Suppressor macrophage treated with lipopolysaccharide for 1 hour (primary cell): ENCODE measurements around the gene MPIG6B.
"Not testable (repeated sequence)": the region's sequence is repeated elsewhere in the genome, so short reads cannot be mapped to it uniquely, and the experiment has no call there.

Source experiments
- DNase-seq, 3 donors: peaks; one replicate each; pipeline ENCODE4 v3.0.0-alpha.2; 2020 to 2022

The MPIG6B gene

GRCh38 chr6:31701666-31702404, 21.3 kb upstream of the MPIG6B start:
- DNase-seq: peak; percentile 25 to 46 (median 42)

GRCh38 chr6:31702405-31702818, 20.8 kb upstream of the MPIG6B start:
- DNase-seq: no peak

- peak; percentile 99 for DNase-seq
These were observed 20.1 kb upstream of the MPIG6B start, which contains the start of gene ABHD16A for GRCh38 chr6:31702819-31703716. Gene ABHD16A (minus strand): TSS chr6:31703324. CDS start chr6:31703281, 43 bp downstream.

GRCh38 chr6:31705931-31706330, 17.2 kb upstream of the MPIG6B start:
- DNase-seq: no peak

- no peak for DNase-seq
These were observed 16.6 kb upstream of the MPIG6B start, which contains the start of gene LY6G6F for GRCh38 chr6:31706599-31706998. Gene LY6G6F (plus strand): TSS chr6:31706866. CDS start chr6:31706907, 41 bp downstream.

GRCh38 chr6:31707701-31708100, 15.5 kb upstream of the MPIG6B start:
- no peak for DNase-seq

- DNase-seq: no peak
These were observed 14.9 kb upstream of the MPIG6B start for GRCh38 chr6:31708224-31708623.

GRCh38 chr6:31709157-31709556, 14.0 kb upstream of the MPIG6B start:
- not testable (repeated sequence) for DNase-seq

- DNase-seq: no peak
These were observed 12.5 kb upstream of the MPIG6B start for GRCh38 chr6:31710523-31711219.

- DNase-seq: peak; percentile 34 to 46 (median 36)
These were observed 11.9 kb upstream of the MPIG6B start for GRCh38 chr6:31711233-31711632.

GRCh38 chr6:31712296-31712695, 10.9 kb upstream of the MPIG6B start:
- DNase-seq: peak; percentile 41 to 53 (median 45)

- DNase-seq: no peak
These were observed 9.7 kb upstream of the MPIG6B start for GRCh38 chr6:31713465-31713864.

- DNase-seq: peak in 1 of 3 donors; percentile 19
These were observed 9.0 kb upstream of the MPIG6B start for GRCh38 chr6:31713991-31714684.

GRCh38 chr6:31715022-31715958, 7.9 kb upstream of the MPIG6B start, which contains the start of gene LY6G6D:
Gene LY6G6D (plus strand): TSS chr6:31715348. CDS start chr6:31715356, 8 bp downstream.
- DNase-seq: no peak

- DNase-seq: no peak
These were observed 5.5 kb upstream of the MPIG6B start for GRCh38 chr6:31717499-31718222.

GRCh38 chr6:31718265-31718664, 4.9 kb upstream of the MPIG6B start:
- no peak for DNase-seq

GRCh38 chr6:31719001-31719400, 4.2 kb upstream of the MPIG6B start:
- DNase-seq: no peak

GRCh38 chr6:31720196-31720770, 2.9 kb upstream of the MPIG6B start:
- no peak for DNase-seq

- DNase-seq: no peak
These were observed 1.7 kb upstream of the MPIG6B start, which contains the start of gene LY6G6C for GRCh38 chr6:31721351-31722020. Gene LY6G6C (minus strand): TSS chr6:31721746. CDS start chr6:31721679, 67 bp downstream.
